ENCODE measurements around the gene IBSP.

Gene IBSP

DNA sequence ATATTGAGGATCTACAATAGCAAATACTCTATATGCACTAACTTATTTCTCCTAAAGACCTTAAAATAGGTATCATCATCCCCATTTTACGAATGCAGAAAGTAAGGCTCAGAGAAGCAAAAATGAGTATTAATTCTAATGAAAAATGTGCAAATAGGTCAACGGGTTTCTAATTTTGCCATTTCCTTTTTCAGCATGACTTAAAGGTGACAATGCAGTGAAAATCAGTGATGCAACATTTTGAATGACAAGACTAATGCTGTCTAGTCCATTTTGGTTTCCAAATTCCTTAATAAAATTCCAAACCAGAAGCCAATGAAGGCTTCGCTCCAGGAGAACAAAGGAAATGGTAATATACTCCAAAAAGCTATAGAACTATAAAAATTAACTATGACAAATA is 37.0 kb upstream of the IBSP start:
- Histone ChIP-seq H3F3A (ENCODE audit: insufficient read depth, low read length) (no peaks in the 10 kb centered on the region), H3K36me3 (replicated peaks; ENCODE audit: insufficient read depth, low read length) (no peaks in the 10 kb centered on the region), H4K20me1 (ENCODE audit: insufficient read depth, low read length) (no peaks in the 10 kb centered on the region), H3K79me2 (ENCODE audit: low read length) (no peaks in the 10 kb centered on the region), H3K27me3 (replicated peaks; ENCODE audit: insufficient read depth, low read length) (no peaks in the 10 kb centered on the region), H3K27ac (ENCODE audit: low read length) (no peak overlapping the region), H3K9me3 (replicated peaks; ENCODE audit: insufficient read depth, low read length) (no peaks in the 10 kb centered on the region), H3K4me2 (ENCODE audit: low read depth, low read length) (no peak overlapping the region), H3K4me3 (ENCODE audit: low read length) (no peak overlapping the region), H3K9ac (ENCODE audit: low read length) (no peak overlapping the region), H3K9me2 (replicated peaks; ENCODE audit: insufficient read depth, low read length) (no peaks in the 10 kb centered on the region), H2AFZ (ENCODE audit: low read length) (no peak overlapping the region), H3K4me1 (ENCODE audit: low read length) (no peaks in the 10 kb centered on the region)
- no peak for DNase-seq
- TF ChIP-seq EZH2phosphoT487 (IDR thresholded peaks at IDR 0.05; ENCODE audit: low read length) (no peak), EZH2 (optimal IDR thresholded peaks at IDR 0.05; ENCODE audit: low read depth, low read length) (no peak)
- TF ChIP-seq, protein P1, sequence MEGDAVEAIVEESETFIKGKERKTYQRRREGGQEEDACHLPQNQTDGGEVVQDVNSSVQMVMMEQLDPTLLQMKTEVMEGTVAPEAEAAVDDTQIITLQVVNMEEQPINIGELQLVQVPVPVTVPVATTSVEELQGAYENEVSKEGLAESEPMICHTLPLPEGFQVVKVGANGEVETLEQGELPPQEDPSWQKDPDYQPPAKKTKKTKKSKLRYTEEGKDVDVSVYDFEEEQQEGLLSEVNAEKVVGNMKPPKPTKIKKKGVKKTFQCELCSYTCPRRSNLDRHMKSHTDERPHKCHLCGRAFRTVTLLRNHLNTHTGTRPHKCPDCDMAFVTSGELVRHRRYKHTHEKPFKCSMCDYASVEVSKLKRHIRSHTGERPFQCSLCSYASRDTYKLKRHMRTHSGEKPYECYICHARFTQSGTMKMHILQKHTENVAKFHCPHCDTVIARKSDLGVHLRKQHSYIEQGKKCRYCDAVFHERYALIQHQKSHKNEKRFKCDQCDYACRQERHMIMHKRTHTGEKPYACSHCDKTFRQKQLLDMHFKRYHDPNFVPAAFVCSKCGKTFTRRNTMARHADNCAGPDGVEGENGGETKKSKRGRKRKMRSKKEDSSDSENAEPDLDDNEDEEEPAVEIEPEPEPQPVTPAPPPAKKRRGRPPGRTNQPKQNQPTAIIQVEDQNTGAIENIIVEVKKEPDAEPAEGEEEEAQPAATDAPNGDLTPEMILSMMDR (IDR thresholded peaks at IDR 0.05; ENCODE audit: low read length), result no peak

DNA sequence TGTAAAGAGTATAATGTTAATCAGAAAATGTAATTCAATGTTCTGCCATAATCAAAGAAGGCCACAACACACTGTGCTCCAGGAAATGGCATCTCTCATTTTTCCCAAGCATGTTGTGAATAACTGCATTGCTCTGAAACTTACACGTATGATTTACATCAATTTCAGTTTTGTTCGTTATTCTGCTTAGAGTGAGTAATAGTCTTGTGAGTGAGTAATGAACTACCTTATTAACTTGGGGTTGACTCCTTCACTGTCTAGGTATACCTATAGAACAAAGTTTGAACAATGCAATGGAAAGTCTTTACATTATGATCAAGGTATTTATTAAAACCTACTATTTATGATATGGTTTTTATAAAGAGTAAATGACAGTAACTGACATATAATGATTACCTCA is 17.8 kb upstream of the IBSP start:
- no peaks in the 10 kb centered on the region for H3F3A ChIP-seq (ENCODE audit: insufficient read depth, low read length)
- DNase-seq, result no peak
- no peaks in the 10 kb centered on the region for H3K79me2 ChIP-seq (ENCODE audit: low read length)
- no peaks in the 10 kb centered on the region for H4K20me1 ChIP-seq (ENCODE audit: insufficient read depth, low read length)
- no peaks in the 10 kb centered on the region for H3K9me3 ChIP-seq (replicated peaks; ENCODE audit: insufficient read depth, low read length)
- H2AFZ ChIP-seq (ENCODE audit: low read length), result no peak overlapping the region
- no peak overlapping the region for H3K4me3 ChIP-seq (ENCODE audit: low read length)
- H3K9ac ChIP-seq (ENCODE audit: low read length), result no peak overlapping the region
- no peaks in the 10 kb centered on the region for H3K4me1 ChIP-seq (ENCODE audit: low read length)
- H3K36me3 ChIP-seq (replicated peaks; ENCODE audit: insufficient read depth, low read length), result no peaks in the 10 kb centered on the region
- TF ChIP-seq EZH2phosphoT487 (IDR thresholded peaks at IDR 0.05; ENCODE audit: low read length) (no peak), EZH2 (optimal IDR thresholded peaks at IDR 0.05; ENCODE audit: low read depth, low read length) (no peak)
- TF ChIP-seq, protein P1 (IDR thresholded peaks at IDR 0.05; ENCODE audit: low read length), result no peak
- no peak overlapping the region for H3K27ac ChIP-seq (ENCODE audit: low read length)
- H3K27me3 ChIP-seq (replicated peaks; ENCODE audit: insufficient read depth, low read length), result no peaks in the 10 kb centered on the region
- H3K4me2 ChIP-seq (ENCODE audit: low read depth, low read length), result no peak overlapping the region
- H3K9me2 ChIP-seq (replicated peaks; ENCODE audit: insufficient read depth, low read length), result no peaks in the 10 kb centered on the region

DNA sequence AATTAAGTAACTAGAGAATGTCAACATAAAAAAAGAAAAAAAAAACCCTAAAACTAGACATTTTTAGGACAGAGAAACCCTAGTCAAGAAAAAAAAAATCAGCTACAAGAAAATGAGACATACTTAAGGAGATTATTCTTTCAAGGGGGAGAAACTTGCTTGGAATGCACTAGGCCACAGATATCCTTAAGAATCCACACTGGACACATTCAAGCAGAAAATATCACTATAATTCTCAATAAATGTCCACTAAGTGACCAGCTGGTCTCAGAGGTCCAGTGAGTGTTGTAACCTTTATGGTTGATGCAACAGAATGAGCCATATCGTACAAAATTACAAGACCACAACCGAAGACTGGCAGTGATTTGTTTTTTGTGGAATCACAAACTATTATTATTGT is 15.6 kb upstream of the IBSP start:
- TF ChIP-seq EZH2 (optimal IDR thresholded peaks at IDR 0.05; ENCODE audit: low read depth, low read length) (no peak), EZH2phosphoT487 (IDR thresholded peaks at IDR 0.05; ENCODE audit: low read length) (no peak)
- TF ChIP-seq, protein P1 (IDR thresholded peaks at IDR 0.05; ENCODE audit: low read length), result no peak
- Histone ChIP-seq H3K4me1 (ENCODE audit: low read length) (no peaks in the 10 kb centered on the region), H3F3A (ENCODE audit: insufficient read depth, low read length) (no peaks in the 10 kb centered on the region), H3K4me2 (ENCODE audit: low read depth, low read length) (no peak overlapping the region), H4K20me1 (ENCODE audit: insufficient read depth, low read length) (no peaks in the 10 kb centered on the region), H3K9ac (ENCODE audit: low read length) (no peak overlapping the region), H3K36me3 (replicated peaks; ENCODE audit: insufficient read depth, low read length) (no peaks in the 10 kb centered on the region), H3K9me3 (replicated peaks; ENCODE audit: insufficient read depth, low read length) (no peaks in the 10 kb centered on the region), H3K9me2 (replicated peaks; ENCODE audit: insufficient read depth, low read length) (no peaks in the 10 kb centered on the region), H3K4me3 (ENCODE audit: low read length) (no peak overlapping the region), H2AFZ (ENCODE audit: low read length) (no peak overlapping the region), H3K27ac (ENCODE audit: low read length) (no peak overlapping the region), H3K27me3 (replicated peaks; ENCODE audit: insufficient read depth, low read length) (no peaks in the 10 kb centered on the region), H3K79me2 (ENCODE audit: low read length) (no peaks in the 10 kb centered on the region)
- DNase-seq, result no peak
